Panc1 (cell line): Measurements from ENCODE around the gene TAAR9. TPM values are rescaled to one million over a fixed set of nuclear protein-coding genes. Genes with fewer than 3 reads are reported as not detected.

Experiments used
- ATAC-seq: fragments of 200-7000 bp; cut with Tn5 transposase; 2 replicates; pipeline ENCODE4 v1.9.1; 2020; ENCODE audit warnings: mild to moderate bottlenecking, moderate library complexity
- BruUV-seq: library from RNA; stranded (reverse); fragments of 400-500 nt; replicated peaks from 2 replicates; lab custom pipeline; 2021; lab: Mats Ljungman, UMichigan
- CTCF ChIA-PET: fragments of 300-600 bp; sonication (Branson Sonifier 250); formaldehyde crosslinking; loops from one replicate; lab custom pipeline; 2022; ENCODE audit warnings: antibody characterized with exemption; lab: Charles Lee
- POLR2A ChIA-PET: fragments of 300-600 bp; sonication (Branson Sonifier 250); formaldehyde crosslinking; loops from one replicate; lab custom pipeline; 2022; ENCODE audit warnings: antibody characterized with exemption; lab: Charles Lee
- DNase-seq: peaks from one replicate; pipeline ENCODE4 v3.0.0-alpha.2; 2010; ENCODE audit warnings: low read depth, low spot score
- H3K27ac ChIP-seq: 2 replicates; pipeline ENCODE4 v1.5.1; 2011; ENCODE audit warnings: mild to moderate bottlenecking, low read length, inconsistent platforms
- H3K27me3 ChIP-seq: fragments of 200-500 bp; sonication (Bioruptor generic); 2 replicates; pipeline ENCODE4 v1.6.0; 2014; ENCODE audit warnings: low read length, inconsistent platforms; ENCODE audit not compliant: control insufficient read depth, insufficient read depth
- H3K36me3 ChIP-seq: fragments of 200-500 bp; sonication (Bioruptor generic); 2 replicates; pipeline ENCODE4 v1.5.1; 2014; ENCODE audit warnings: inconsistent platforms, mild to moderate bottlenecking, low read length, moderate library complexity; ENCODE audit not compliant: control insufficient read depth, insufficient read depth
- H3K4me1 ChIP-seq: 2 replicates; pipeline ENCODE4 v1.5.1; 2011; ENCODE audit warnings: inconsistent platforms, mild to moderate bottlenecking, low read length, moderate library complexity; ENCODE audit not compliant: control insufficient read depth, insufficient read depth
- H3K4me3 ChIP-seq, 2 experiments: 2 replicates each; pipeline ENCODE4 v1.5.1; 2011 to 2012; ENCODE audit warnings: low read depth in 2 of 2, low read length in 2 of 2, mild to moderate bottlenecking in 2 of 2, inconsistent platforms in 1 of 2, moderate library complexity in 1 of 2
- H3K9me3 ChIP-seq: fragments of 200-500 bp; sonication (Bioruptor generic); 2 replicates; pipeline ENCODE4 v1.5.1; 2014; ENCODE audit warnings: low read depth, mild to moderate bottlenecking, inconsistent platforms, low read length, moderate library complexity; ENCODE audit not compliant: control insufficient read depth, insufficient read depth
- POLR2AphosphoS5 ChIP-seq: IDR thresholded peaks from 2 replicates; pipeline ENCODE4 v1.6.1; 2012; ENCODE audit warnings: mild to moderate bottlenecking, low read depth, low read length, moderate library complexity
- REST ChIP-seq, 2 experiments: IDR thresholded peaks; 2 replicates each; pipeline ENCODE4 v1.6.1; 2011 to 2012; ENCODE audit warnings: low read depth in 2 of 2, control low read depth in 1 of 2, low read length in 1 of 2, mild to moderate bottlenecking in 1 of 2, moderate library complexity in 1 of 2; ENCODE audit not compliant: insufficient read depth in 1 of 2
- SIN3A ChIP-seq: IDR thresholded peaks from 2 replicates; pipeline ENCODE4 v1.6.1; 2012; ENCODE audit warnings: low read depth, mild to moderate bottlenecking, low read length, moderate library complexity, borderline replicate concordance; ENCODE audit not compliant: insufficient read depth
- TCF7L2 ChIP-seq: IDR thresholded peaks from 2 replicates; pipeline ENCODE4 v1.6.1; 2011; ENCODE audit warnings: mild to moderate bottlenecking, low read depth, low read length, inconsistent platforms
- in situ Hi-C: cut with HindIII; loops from 2 replicates; pipeline ENCODE4 v1.10.0; 2016; ENCODE audit warnings: low sequenced_read_pairs, low pct_unique_long_range_greater_than_20kb
- intact Hi-C: fragments of 100-400 bp; cut with micrococcal nuclease; formaldehyde crosslinking; loops from one replicate; pipeline ENCODE4 v1.10.0; 2022; ENCODE audit not compliant: unreplicated experiment
- total RNA-seq: library from RNA; stranded (reverse); gene quantifications from one replicate; pipeline ENCODE4 v1.2.1, GENCODE V29; 2021; ENCODE audit not compliant: unreplicated experiment
- TF ChIP-seq, protein P1 (sequence below): fragments of 450-650 bp; IDR thresholded peaks from 2 replicates; pipeline ENCODE4 v1.5.1; 2017; ENCODE audit warnings: mild to moderate bottlenecking

TAAR9 gene
- total RNA-seq, 1 experiment from 2014 or later: not detected

GRCh38 chr6:132490024-132490423 is 48.1 kb upstream of the TAAR9 start:
- Histone ChIP-seq H3K27ac (no peak overlapping the region), H3K9me3 (no peaks in the 10 kb centered on the region), H3K36me3 (no peaks in the 10 kb centered on the region), H3K27me3 (no peaks in the 10 kb centered on the region), H3K4me3 (no peak overlapping the region), H3K4me1 (no peaks in the 10 kb centered on the region)
- no TSS peak for BruUV-seq
- ATAC-seq (no peak), DNase-seq (no peak)
- CTCF ChIA-PET: no interaction called here
- TF ChIP-seq REST (IDR thresholded peaks at IDR 0.05; ENCODE audit: insufficient read depth in 1 of 2, low read depth in 2 of 2, low read length in 1 of 2) (no peak), POLR2AphosphoS5 (no peak), TCF7L2 (no peak), SIN3A (no peak)
- TF ChIP-seq, protein P1, sequence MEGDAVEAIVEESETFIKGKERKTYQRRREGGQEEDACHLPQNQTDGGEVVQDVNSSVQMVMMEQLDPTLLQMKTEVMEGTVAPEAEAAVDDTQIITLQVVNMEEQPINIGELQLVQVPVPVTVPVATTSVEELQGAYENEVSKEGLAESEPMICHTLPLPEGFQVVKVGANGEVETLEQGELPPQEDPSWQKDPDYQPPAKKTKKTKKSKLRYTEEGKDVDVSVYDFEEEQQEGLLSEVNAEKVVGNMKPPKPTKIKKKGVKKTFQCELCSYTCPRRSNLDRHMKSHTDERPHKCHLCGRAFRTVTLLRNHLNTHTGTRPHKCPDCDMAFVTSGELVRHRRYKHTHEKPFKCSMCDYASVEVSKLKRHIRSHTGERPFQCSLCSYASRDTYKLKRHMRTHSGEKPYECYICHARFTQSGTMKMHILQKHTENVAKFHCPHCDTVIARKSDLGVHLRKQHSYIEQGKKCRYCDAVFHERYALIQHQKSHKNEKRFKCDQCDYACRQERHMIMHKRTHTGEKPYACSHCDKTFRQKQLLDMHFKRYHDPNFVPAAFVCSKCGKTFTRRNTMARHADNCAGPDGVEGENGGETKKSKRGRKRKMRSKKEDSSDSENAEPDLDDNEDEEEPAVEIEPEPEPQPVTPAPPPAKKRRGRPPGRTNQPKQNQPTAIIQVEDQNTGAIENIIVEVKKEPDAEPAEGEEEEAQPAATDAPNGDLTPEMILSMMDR: no peak
- intact Hi-C loops: no loop called here
- POLR2A ChIA-PET: no interaction called here
- in situ Hi-C loops: no loop called here

DNA sequence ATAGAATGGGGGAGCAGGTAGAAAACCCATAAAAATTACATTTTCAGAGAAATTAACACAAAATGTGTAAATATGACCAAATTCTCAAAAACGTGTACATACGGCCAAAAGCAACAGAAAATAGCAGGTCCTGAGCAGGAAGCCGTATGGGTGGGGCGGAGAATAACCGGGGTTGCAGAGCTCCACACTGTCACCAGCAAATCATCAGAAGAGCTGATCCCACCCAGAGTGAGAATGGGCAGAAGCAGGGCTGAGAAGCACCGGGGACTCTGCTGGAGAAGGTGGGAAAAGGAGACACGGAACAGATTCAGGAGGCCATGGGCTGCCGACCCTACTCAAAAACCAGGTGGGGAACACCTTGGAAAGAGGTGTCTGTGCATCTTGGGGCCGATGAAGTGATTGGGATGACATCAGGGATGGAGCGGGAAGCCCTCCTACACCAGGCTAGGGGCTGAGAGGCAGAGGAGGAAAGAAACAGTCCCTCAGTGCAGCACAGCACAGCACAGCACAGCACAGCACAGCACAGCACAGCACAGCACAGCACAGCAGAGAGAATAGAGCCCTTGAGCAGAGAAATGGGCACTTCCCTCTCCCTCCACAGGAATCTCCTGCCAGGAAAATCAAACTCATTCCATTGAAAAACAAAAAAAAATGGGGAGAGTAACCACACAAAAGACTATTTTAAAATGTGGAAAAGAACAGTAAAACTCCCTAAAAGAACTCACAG is 47.4 kb upstream of the TAAR9 start:
- ChIA-PET POLR2A (no interaction called here), CTCF (no interaction called here)
- Histone ChIP-seq H3K36me3 (no peaks in the 10 kb centered on the region), H3K4me1 (no peaks in the 10 kb centered on the region), H3K4me3 (no peak overlapping the region), H3K9me3 (no peaks in the 10 kb centered on the region), H3K27me3 (no peaks in the 10 kb centered on the region), H3K27ac (no peak overlapping the region)
- ATAC-seq (0 out of 2 replicates have a peak, but pooled peaks have one; percentile 42), DNase-seq (no peak)
- no TSS peak for BruUV-seq
- in situ Hi-C loops (no loop called here), intact Hi-C loops (no loop called here)
- TF ChIP-seq REST (IDR thresholded peaks at IDR 0.05; ENCODE audit: insufficient read depth in 1 of 2, low read depth in 2 of 2, low read length in 1 of 2) (no peak), POLR2AphosphoS5 (no peak), TCF7L2 (no peak), SIN3A (no peak)
- TF ChIP-seq, protein P1: no peak
